D721Med (cell line): Measurements from ENCODE around the gene DIP2B.

Experiments used
- DNase-seq: peaks from one replicate; pipeline ENCODE4 v3.0.0; 2011; ENCODE audit warnings: low spot score; ENCODE audit not compliant: insufficient read length
- FAIRE-seq: peaks from 2 replicates; lab custom pipeline; 2011; peaks lifted over from hg19 to GRCh38; lab: Jason Lieb, UNC
- TF ChIP-seq, protein P1 (sequence below): IDR thresholded peaks from 2 replicates; pipeline ENCODE4 v1.5.1; 2012; ENCODE audit warnings: mild to moderate bottlenecking, control low read depth; ENCODE audit not compliant: insufficient read depth; ENCODE audit errors: missing control alignments

DIP2B gene

DNA sequence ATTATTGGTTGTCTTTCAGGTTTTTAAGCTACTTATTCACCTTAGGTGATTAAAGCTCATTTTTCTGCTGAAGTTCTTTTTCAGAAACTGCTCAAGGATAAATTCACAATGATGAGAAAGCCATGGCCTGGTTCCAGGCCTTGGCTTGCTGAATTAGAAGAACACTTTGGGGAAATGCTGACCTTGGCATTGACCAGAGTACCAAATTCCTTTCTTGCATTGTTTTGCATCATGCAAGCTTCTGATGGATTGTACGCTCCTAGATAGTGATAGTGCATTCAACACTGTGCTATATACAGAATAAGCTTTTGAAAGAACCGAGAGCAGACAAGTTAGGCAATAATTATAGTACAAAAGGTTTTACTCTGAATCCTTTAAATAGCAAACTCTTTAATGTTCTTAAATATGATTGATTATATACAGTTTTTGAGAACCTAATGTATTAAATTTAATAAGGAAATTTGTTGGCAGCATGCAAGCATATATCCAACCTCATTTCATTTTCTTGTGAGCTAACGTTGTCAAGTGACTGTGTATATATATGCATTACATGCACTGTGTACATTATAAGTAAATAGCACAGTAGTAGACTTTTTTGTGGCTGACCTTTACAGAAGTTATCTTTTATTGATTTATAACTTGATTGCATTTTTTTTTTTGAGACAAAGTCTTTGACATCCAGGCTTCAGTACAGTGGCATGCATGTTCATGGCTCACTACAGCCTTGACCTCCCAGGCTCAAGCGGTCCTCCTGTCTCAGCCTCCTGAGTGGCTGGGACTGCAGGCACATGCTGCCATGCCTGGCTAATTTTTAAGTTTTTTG, 99.2 kb downstream of the DIP2B start:
- no peak for FAIRE-seq
- TF ChIP-seq, protein P1, sequence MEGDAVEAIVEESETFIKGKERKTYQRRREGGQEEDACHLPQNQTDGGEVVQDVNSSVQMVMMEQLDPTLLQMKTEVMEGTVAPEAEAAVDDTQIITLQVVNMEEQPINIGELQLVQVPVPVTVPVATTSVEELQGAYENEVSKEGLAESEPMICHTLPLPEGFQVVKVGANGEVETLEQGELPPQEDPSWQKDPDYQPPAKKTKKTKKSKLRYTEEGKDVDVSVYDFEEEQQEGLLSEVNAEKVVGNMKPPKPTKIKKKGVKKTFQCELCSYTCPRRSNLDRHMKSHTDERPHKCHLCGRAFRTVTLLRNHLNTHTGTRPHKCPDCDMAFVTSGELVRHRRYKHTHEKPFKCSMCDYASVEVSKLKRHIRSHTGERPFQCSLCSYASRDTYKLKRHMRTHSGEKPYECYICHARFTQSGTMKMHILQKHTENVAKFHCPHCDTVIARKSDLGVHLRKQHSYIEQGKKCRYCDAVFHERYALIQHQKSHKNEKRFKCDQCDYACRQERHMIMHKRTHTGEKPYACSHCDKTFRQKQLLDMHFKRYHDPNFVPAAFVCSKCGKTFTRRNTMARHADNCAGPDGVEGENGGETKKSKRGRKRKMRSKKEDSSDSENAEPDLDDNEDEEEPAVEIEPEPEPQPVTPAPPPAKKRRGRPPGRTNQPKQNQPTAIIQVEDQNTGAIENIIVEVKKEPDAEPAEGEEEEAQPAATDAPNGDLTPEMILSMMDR = no peak
- DNase-seq = no peak

DNA sequence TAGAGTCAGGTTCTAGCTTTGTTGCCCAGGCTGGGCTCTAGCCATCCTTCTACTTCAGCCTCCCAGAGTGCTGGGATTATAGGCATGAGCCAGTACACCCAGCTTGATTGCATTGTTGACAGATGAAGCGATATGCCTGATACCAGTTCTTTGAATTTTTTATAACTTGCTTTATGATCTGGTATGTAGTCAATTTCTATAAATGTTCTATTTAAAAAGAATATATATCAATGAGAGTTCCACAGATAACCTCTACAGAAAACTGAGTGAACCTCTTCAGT, 99.8 kb downstream of the DIP2B start:
- FAIRE-seq = no peak
- TF ChIP-seq, protein P1 = no peak
- DNase-seq = no peak

DNA sequence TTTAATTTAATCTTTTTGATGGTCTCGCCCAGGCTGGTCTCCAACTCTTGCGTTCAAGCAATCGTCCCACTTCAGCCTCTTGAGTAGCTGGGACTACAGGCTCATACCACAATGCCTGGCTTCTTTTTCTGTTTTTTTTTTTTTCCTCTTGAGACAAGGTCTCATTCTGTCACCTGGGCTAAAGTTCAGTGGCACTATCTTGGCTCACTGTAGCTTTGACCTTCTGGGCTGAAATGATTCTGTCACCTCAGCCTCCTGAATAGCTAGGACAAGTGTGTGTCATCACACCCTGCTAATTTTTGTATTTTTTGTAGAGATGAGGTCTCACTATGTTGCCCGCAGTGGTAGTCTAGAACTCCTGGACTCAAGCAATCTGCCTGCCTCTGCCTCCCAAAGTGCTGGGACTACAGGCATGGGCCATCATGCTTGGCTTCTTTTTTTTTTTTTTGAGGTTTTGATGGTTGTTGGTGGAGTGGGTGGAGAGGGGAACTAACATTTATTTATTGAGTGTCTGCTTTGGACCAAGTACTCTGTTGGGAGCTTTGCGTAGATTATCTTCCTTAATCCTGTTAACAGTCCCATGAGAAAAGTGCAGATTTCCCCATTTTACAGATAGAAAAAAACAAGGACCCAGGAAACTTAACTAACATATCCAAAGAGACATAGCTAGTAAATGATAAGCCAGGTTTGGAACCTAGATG, 102.0 kb downstream of the DIP2B start:
- DNase-seq (no peak), FAIRE-seq (no peak)
- TF ChIP-seq, protein P1 = no peak

DNA sequence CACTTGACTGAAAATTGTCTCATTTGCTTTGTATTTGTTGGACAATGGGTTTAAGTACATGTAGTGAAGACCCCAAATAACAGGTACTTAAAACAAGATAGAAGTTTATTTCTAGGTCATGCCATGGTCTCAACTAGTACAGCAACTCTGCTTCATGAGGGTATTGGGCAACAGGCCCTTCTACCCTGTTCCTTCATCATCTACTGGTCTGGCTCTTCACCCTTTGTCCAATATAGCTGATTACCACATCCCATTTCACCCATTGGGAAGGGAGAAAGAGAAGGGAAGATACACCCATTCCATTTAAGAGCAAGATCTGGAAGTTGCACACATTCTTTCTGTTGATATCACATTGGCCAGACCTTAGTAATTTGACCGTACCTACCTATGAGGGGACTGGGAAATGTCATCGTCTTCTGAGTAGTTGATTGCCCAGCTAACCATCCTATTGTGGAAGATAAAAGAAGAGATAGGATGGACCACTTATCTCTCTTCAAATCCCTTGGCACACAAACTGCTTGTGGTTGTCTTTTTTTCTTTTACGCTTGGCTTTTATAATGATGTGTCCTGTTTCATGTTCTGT, 104.6 kb downstream of the DIP2B start:
- DNase-seq = no peak
- TF ChIP-seq, protein P1 = no peak
- FAIRE-seq = no peak

DNA sequence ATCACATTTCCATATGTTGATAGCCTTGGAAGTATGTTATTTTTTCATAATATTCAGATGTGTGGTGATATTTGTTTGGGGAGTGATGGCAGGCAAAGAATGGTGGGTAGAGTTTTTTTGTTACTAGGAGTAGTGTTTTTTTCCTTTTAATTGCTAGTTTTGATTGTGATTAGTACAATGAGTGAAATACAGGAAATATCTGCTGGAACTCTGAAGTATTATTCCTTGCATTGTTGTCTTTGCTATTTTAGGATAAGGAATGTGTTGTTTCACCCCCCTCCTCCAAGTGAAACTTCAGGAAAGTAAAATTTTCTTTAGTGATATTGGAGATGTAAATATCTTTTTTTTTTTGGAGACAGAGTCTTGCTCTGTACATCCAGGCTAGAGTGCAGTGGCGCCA, 105.4 kb downstream of the DIP2B start:
- TF ChIP-seq, protein P1 = no peak

DNA sequence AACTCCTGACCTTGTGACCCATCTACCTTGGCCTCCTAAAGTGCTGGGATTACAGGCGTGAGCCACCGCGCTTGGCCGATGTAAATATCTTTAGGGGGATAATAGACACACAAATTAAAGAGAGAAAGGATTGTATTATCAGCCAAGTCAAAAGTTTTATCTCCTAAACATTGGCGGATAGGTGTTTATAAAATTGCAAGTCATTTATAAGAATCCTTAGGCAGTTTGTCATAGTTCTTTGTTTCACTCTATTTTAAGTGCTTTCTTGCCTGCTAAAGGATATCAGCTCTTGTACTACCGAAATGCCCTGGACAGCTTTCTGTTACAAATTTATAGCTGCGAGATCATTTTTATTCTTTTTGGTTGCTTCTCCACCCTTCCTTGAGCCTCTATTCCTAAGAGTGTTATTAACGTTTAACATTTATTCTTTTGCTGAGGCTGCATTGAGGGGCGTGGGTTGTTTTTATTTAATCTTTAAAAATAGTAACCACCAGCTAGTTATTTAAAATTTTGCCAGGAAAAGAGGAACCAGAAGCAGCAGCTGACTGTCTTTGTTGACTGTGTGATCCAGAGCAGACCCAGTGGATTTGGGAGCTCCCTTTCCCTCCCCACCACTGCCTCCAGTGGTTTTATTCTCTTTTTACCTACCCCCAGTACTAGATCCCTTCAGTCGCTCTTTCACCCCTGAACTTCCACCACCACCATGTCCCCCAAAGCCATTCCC, 106.4 kb downstream of the DIP2B start:
- TF ChIP-seq, protein P1 = no peak
- DNase-seq = no peak
- FAIRE-seq = no peak

More for the DNA sequence above, 105.4 kb downstream of the DIP2B start:
- DNase-seq (no peak), FAIRE-seq (no peak)
